NB4 (cell line): ENCODE measurements around the gene TRAF3.
"Not testable (repeated sequence)": the region's sequence is repeated elsewhere in the genome, so short reads cannot be mapped to it uniquely, and the experiment has no call there.

ENCODE experiments used
- DNase-seq: peaks from one replicate; pipeline ENCODE4 v3.0.0; 2010; ENCODE audit warnings: low read depth
- H3K4me3 ChIP-seq: one replicate; pipeline ENCODE4 v1.5.1; 2011; ENCODE audit warnings: mild to moderate bottlenecking, low read depth, low read length, moderate library complexity
- MAX ChIP-seq: IDR thresholded peaks from 2 replicates; pipeline ENCODE4 v1.6.1; 2011; ENCODE audit warnings: low read depth, low read length
- MYC ChIP-seq: IDR thresholded peaks from 2 replicates; pipeline ENCODE4 v1.6.1; 2011; ENCODE audit warnings: low read depth, low read length
- POLR2A ChIP-seq: IDR thresholded peaks from 2 replicates; pipeline ENCODE4 v1.6.1; 2011; ENCODE audit warnings: mild to moderate bottlenecking; ENCODE audit not compliant: insufficient read length; ENCODE audit errors: extremely low read depth
- TF ChIP-seq, protein P1 (sequence below): IDR thresholded peaks from one replicate; pipeline ENCODE4 v1.5.1; 2012; ENCODE audit warnings: low read depth, low read length

TRAF3 gene

GRCh38 chr14:102926104-102926503 lies 148.9 kb downstream of the TRAF3 start:
- TF ChIP-seq, protein P1, sequence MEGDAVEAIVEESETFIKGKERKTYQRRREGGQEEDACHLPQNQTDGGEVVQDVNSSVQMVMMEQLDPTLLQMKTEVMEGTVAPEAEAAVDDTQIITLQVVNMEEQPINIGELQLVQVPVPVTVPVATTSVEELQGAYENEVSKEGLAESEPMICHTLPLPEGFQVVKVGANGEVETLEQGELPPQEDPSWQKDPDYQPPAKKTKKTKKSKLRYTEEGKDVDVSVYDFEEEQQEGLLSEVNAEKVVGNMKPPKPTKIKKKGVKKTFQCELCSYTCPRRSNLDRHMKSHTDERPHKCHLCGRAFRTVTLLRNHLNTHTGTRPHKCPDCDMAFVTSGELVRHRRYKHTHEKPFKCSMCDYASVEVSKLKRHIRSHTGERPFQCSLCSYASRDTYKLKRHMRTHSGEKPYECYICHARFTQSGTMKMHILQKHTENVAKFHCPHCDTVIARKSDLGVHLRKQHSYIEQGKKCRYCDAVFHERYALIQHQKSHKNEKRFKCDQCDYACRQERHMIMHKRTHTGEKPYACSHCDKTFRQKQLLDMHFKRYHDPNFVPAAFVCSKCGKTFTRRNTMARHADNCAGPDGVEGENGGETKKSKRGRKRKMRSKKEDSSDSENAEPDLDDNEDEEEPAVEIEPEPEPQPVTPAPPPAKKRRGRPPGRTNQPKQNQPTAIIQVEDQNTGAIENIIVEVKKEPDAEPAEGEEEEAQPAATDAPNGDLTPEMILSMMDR: no peak
- TF ChIP-seq MAX (no peak), POLR2A (no peak), MYC (no peak)
- H3K4me3 ChIP-seq: no peak overlapping the region
- DNase-seq: no peak

GRCh38 chr14:102926840-102927239 lies 149.6 kb downstream of the TRAF3 start:
- DNase-seq: not testable (repeated sequence)

GRCh38 chr14:102927346-102927877 lies 150.2 kb downstream of the TRAF3 start:
- H3K4me3 ChIP-seq: no peak overlapping the region

More at GRCh38 chr14:102926840-102927239, 149.6 kb downstream of the TRAF3 start:
- not testable (repeated sequence) for H3K4me3 ChIP-seq

GRCh38 chr14:102927878-102928411 lies 150.7 kb downstream of the TRAF3 start:
- TF ChIP-seq, protein P1: no peak
- TF ChIP-seq MAX: peak; percentile 28; the same call in 1 of the 2 replicates
- TF ChIP-seq MYC: peak; percentile 58; the same call in 1 of the 2 replicates
- no peak for TF ChIP-seq POLR2A
- DNase-seq: peak; percentile 85
- H3K4me3 ChIP-seq: peak overlapping the region; percentile 46

More at GRCh38 chr14:102927346-102927877, 150.2 kb downstream of the TRAF3 start:
- DNase-seq: no peak
- no peak for TF ChIP-seq MAX
- TF ChIP-seq MYC: no peak
- no peak for TF ChIP-seq POLR2A
- TF ChIP-seq, protein P1: no peak

DNA sequence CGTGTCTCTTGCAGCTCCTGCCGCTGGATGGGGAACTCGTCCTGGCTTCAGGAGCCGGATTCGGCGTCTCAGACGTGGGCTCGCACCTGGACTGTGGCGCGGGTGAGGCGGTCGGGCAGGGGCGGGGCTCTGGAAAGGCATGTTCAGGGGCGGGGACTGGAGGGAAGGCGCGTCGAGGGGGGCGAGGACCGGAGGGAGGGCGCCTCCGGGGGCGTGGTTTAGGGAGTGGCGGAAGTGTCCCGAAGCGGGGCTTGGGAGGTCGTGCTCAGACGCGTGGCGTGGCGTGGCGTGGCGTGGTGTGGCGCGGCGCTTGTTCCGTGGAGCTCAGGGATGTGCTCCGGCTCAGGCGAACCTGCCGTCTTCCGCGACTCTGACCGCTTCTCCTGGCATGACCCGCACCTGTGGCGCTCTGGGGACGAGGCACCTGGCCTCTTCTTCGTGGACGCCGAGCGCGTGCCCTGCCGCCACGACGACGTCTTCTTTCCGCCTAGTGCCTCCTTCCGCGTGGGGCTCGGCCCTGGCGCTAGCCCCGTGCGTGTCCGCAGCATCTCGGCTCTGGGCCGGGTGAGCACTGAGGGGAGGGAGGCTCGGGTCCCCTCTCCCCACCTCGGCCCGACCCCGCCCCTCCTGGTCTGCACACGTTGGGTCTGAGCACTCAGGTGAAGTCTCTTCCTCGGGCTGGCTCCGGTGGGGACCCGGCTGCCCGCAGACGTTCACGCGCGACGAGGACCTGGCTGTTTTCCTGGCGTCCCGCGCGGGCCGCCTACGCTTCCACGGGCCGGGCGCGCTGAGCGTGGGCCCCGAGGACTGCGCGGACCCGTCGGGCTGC lies 151.4 kb downstream of the TRAF3 start:
- TF ChIP-seq MAX (no peak), POLR2A (peak; percentile 27)
- H3K4me3 ChIP-seq: peak overlapping the region; percentile 46
- DNase-seq: peak; percentile 87

DNA sequence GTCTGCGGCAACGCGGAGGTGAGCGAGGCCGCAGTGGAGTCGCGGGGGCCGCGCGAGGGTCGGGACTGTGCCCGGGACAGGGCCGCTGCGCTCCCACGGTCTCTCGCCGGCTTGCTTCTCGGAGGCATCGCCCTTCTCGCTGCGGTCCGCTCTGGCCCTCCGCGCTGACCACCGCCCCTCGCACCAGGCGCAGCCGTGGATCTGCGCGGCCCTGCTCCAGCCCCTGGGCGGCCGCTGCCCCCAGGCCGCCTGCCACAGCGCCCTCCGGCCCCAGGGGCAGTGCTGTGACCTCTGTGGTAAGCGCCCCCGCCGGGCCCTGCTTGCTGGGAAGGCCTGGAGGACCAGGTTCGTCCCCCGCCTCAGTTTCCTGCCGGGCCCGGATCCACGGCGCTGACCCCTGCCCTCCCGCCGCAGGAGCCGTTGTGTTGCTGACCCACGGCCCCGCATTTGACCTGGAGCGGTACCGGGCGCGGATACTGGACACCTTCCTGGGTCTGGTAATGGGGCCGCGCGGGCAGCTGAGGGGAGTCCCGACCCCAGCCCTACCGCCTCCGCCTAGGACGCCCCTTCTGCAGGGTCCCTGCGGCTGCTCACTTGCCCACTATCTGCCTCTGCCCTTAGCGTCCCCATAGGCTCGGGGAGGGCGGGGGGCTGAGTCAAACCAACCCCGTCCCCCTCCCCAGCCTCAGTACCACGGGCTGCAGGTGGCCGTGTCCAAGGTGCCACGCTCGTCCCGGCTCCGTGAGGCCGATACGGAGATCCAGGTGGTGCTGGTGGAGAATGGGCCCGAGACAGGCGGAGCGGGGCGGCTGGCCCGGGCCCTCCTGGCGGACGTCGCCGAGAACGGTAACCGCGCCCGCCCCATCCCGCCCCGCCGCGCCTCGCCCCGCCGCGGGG lies 152.2 kb downstream of the TRAF3 start:
- no peak for DNase-seq
- no peak overlapping the region for H3K4me3 ChIP-seq
- no peak for TF ChIP-seq MYC
- no peak for TF ChIP-seq POLR2A
- TF ChIP-seq, protein P1: no peak
- no peak for TF ChIP-seq MAX
